ENCODE measurements around the gene DACH2. TPM values are rescaled to one million over a fixed set of nuclear protein-coding genes. Genes with fewer than 3 reads are reported as not detected.

Gene DACH2
- polyA plus RNA-seq, 4 donors, result 0.19 to 2.0 TPM; not detected in 2

DNA sequence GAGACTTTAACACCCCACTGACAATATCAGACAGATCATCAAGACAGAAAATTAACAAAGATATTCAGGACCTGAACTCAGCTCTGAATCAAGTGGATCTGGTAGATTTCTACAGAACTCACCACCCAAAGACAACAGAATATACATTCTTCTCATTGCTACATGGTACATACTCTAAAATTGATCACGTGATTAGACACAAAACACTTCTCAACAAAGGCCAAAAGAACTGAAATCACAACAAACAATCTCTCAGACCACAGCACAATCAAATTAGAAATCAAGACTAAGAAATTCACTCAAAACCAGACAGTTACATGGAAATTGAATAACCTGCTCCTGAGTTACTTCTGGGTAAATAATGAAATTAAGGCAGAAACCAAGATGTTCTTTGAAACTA lies 49.6 kb downstream of the DACH2 start:
- WGBS, 3 donors, result 53 to 92% (median 77%) methylated on average over 1 of the region's 1 CpG
- H3K27me3 ChIP-seq (ENCODE audit: control insufficient read depth in 3 of 3, insufficient read depth in 3 of 3, low read length in 3 of 3), result no peaks in the 10 kb centered on the region
- H3K4me3 ChIP-seq (ENCODE audit: low read depth in 1 of 3, low read length in 3 of 3), result no peak overlapping the region
- no peak overlapping the region for H3K27ac ChIP-seq (ENCODE audit: low read depth in 1 of 3, low read length in 2 of 3)
- FAIRE-seq (no peak), DNase-seq (no peak)
- peaks cover 0 to 10% of the 10 kb centered on the region in 2 donors for H3K9me3 ChIP-seq (ENCODE audit: control insufficient read depth in 2 of 2, insufficient read depth in 1 of 2, low read depth in 1 of 2, low read length in 1 of 2)
- H3K4me1 ChIP-seq (ENCODE audit: control insufficient read depth in 3 of 3, insufficient read depth in 2 of 3, low read depth in 1 of 3, low read length in 2 of 3), result no peaks in the 10 kb centered on the region
- H3K36me3 ChIP-seq (ENCODE audit: control insufficient read depth in 3 of 3, insufficient read depth in 2 of 3, low read depth in 1 of 3, low read length in 3 of 3), result no peaks in the 10 kb centered on the region

DNA sequence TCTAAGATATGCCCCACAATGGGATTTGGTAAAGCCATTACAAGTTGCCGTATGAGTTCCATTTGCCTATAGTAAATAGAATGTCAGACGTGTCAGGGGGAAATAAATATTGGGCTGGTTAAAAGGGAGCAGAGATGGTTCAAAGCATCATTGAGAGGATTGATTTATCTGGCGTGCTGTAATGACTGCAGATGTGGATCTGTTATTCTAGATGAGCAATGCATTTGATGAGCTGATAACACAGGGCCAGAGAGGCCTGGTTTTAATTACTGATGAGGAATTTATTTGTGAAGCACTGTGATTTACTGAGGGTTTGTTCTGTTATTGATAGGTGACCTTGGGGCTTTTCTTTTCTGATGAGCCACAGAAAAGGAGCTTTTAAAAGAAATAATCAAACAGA lies 62.5 kb downstream of the DACH2 start:
- H3K4me1 ChIP-seq (ENCODE audit: control insufficient read depth in 3 of 3, insufficient read depth in 2 of 3, low read depth in 1 of 3, low read length in 2 of 3), result no peaks in the 10 kb centered on the region
- DNase-seq (no peak), FAIRE-seq (no peak)
- no peak overlapping the region for H3K4me3 ChIP-seq (ENCODE audit: low read depth in 1 of 3, low read length in 3 of 3)
- no peak overlapping the region for H3K27ac ChIP-seq (ENCODE audit: low read depth in 1 of 3, low read length in 2 of 3)
- no peaks in the 10 kb centered on the region for H3K9me3 ChIP-seq (ENCODE audit: control insufficient read depth in 2 of 2, insufficient read depth in 1 of 2, low read depth in 1 of 2, low read length in 1 of 2)
- WGBS, 3 donors, result 57 to 65% (median 60%) methylated on average over 3 of the region's 3 CpGs
- H3K27me3 ChIP-seq (ENCODE audit: control insufficient read depth in 3 of 3, insufficient read depth in 3 of 3, low read length in 3 of 3), result no peaks in the 10 kb centered on the region
- H3K36me3 ChIP-seq (ENCODE audit: control insufficient read depth in 3 of 3, insufficient read depth in 2 of 3, low read depth in 1 of 3, low read length in 3 of 3), result no peaks in the 10 kb centered on the region

DNA sequence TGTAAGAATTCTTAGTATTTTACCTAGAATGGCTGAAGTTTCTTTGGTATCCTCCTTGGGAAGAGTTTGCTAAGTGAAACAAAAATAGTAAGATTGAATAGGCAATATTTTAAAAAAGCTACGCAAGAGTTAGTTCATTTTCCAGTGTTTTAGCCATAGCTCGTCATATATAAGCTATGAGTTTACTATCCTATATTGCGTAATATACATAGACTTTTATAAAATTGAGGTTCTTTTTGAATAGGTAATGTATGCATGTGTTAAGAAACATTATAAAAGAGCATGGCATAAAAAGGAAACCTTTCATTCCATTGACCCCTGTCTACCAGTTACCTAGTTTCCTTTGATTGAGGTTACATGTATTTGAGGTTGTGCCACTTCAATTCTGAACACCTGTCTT lies 67.0 kb downstream of the DACH2 start:
- WGBS, 3 donors, result 80 to 96% (median 85%) methylated on average over 3 of the region's 3 CpGs
- no peak for FAIRE-seq
- Histone ChIP-seq H3K27ac (ENCODE audit: low read depth in 1 of 3, low read length in 2 of 3) (no peak overlapping the region), H3K27me3 (ENCODE audit: control insufficient read depth in 3 of 3, insufficient read depth in 3 of 3, low read length in 3 of 3) (no peaks in the 10 kb centered on the region), H3K9me3 (ENCODE audit: control insufficient read depth in 2 of 2, insufficient read depth in 1 of 2, low read depth in 1 of 2, low read length in 1 of 2) (no peaks in the 10 kb centered on the region), H3K4me1 (ENCODE audit: control insufficient read depth in 3 of 3, insufficient read depth in 2 of 3, low read depth in 1 of 3, low read length in 2 of 3) (no peaks in the 10 kb centered on the region), H3K4me3 (ENCODE audit: low read depth in 1 of 3, low read length in 3 of 3) (no peak overlapping the region), H3K36me3 (ENCODE audit: control insufficient read depth in 3 of 3, insufficient read depth in 2 of 3, low read depth in 1 of 3, low read length in 3 of 3) (no peaks in the 10 kb centered on the region)
- DNase-seq, result no peak

DNA sequence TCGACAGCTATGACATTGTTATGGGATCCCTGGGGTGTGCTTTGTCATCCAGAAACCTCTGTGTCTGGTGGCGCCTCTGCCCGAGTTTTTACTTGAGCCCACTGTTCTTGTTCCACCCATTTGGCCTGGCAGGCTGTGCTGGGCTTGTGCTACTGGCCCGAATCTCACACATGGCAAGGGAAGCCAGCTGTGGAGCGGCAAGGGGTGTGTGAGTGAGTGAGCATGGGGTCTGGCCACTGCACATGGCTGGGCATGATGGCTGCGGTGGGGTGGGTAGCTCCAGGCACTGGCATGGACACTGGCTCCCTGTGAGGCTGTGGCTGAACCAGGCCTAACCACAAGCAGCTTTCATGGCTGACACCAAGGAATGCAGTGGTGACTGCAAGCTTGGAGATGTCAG lies 89.2 kb downstream of the DACH2 start:
- Histone ChIP-seq H3K9me3 (ENCODE audit: control insufficient read depth in 2 of 2, insufficient read depth in 1 of 2, low read depth in 1 of 2, low read length in 1 of 2) (peaks cover 0 to 14% of the 10 kb centered on the region in 2 donors), H3K27me3 (ENCODE audit: control insufficient read depth in 3 of 3, insufficient read depth in 3 of 3, low read length in 3 of 3) (no peaks in the 10 kb centered on the region), H3K4me3 (ENCODE audit: low read depth in 1 of 3, low read length in 3 of 3) (no peak overlapping the region), H3K4me1 (ENCODE audit: control insufficient read depth in 3 of 3, insufficient read depth in 2 of 3, low read depth in 1 of 3, low read length in 2 of 3) (no peaks in the 10 kb centered on the region), H3K27ac (ENCODE audit: low read depth in 1 of 3, low read length in 2 of 3) (no peak overlapping the region), H3K36me3 (ENCODE audit: control insufficient read depth in 3 of 3, insufficient read depth in 2 of 3, low read depth in 1 of 3, low read length in 3 of 3) (no peaks in the 10 kb centered on the region)
- FAIRE-seq, result no peak
- DNase-seq, result no peak
- 62 to 82% (median 73%) methylated on average over 6 of the region's 6 CpGs for WGBS, 3 donors

DNA sequence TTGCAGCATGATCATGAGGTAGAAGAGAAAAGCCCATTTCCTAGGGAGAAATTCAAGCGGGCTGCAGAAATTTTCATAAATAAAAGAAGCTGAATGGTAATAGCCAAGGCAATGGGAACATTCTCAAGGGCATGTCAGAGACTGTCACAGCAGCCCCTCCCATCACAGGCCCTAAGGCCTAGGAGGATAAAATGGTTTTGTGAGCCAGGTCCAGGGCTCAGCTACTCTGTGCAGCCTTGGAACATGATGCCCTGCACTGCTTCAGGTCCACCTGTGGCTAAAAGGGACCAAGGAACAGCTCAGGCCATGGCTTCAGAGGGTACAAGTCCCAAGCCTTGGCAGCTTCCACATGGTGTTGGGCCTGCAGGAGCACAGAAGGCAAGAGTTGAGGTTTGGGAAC lies 93.3 kb downstream of the DACH2 start:
- 90 to 100% (median 94%) methylated on average over 1 of the region's 1 CpG for WGBS, 3 donors
- Histone ChIP-seq H3K4me3 (ENCODE audit: low read depth in 1 of 3, low read length in 3 of 3) (no peak overlapping the region), H3K4me1 (ENCODE audit: control insufficient read depth in 3 of 3, insufficient read depth in 2 of 3, low read depth in 1 of 3, low read length in 2 of 3) (no peaks in the 10 kb centered on the region), H3K27ac (ENCODE audit: low read depth in 1 of 3, low read length in 2 of 3) (no peak overlapping the region), H3K9me3 (ENCODE audit: control insufficient read depth in 2 of 2, insufficient read depth in 1 of 2, low read depth in 1 of 2, low read length in 1 of 2) (peaks cover 0 to 17% of the 10 kb centered on the region in 2 donors), H3K36me3 (ENCODE audit: control insufficient read depth in 3 of 3, insufficient read depth in 2 of 3, low read depth in 1 of 3, low read length in 3 of 3) (no peaks in the 10 kb centered on the region), H3K27me3 (ENCODE audit: control insufficient read depth in 3 of 3, insufficient read depth in 3 of 3, low read length in 3 of 3) (no peaks in the 10 kb centered on the region)
- no peak for DNase-seq
- no peak for FAIRE-seq

DNA sequence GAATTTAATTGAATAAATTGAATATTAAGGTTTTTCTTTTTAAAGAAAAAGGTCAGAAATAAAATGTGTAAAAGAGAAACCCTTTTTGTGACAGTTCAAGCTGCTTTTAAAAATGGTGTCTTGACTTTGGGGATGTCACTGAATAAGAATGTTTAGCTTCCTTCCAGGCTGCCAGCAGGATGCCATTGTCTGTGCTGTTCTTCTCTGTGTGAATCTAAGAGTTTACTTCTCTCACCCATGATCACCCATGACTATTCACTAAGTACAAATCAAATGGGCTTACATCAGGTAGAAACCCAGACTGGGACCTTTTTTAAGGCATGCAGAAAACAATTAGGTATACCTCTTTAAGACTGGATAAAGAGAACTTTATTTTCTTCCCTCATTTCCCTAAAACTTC lies 115.3 kb downstream of the DACH2 start:
- no peak for DNase-seq

DNA sequence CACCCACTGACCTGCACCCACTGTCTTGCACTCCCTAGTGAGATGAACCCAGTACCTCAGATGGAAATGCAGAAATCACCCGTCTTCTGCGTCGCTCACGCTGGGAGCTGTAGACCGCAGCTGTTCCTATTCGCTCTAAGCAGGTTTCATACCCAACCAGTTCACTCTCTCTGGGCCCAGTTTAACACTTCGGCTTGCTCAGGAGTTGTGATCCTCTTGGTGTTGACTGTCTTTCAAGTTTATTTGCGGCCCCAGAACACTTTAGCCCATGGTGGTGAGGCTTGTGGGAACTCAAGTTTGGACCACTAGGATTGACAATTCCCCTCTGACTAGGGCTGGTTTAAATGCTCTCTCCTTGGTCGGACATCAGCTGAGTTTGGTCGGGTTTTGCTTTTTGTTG lies 147.0 kb downstream of the DACH2 start:
- Histone ChIP-seq H3K9me3 (ENCODE audit: control insufficient read depth in 2 of 2, insufficient read depth in 1 of 2, low read depth in 1 of 2, low read length in 1 of 2) (no peaks in the 10 kb centered on the region), H3K27ac (ENCODE audit: low read depth in 1 of 3, low read length in 2 of 3) (no peak overlapping the region), H3K4me3 (ENCODE audit: low read depth in 1 of 3, low read length in 3 of 3) (no peak overlapping the region), H3K27me3 (ENCODE audit: control insufficient read depth in 3 of 3, insufficient read depth in 3 of 3, low read length in 3 of 3) (no peaks in the 10 kb centered on the region), H3K36me3 (ENCODE audit: control insufficient read depth in 3 of 3, insufficient read depth in 2 of 3, low read depth in 1 of 3, low read length in 3 of 3) (no peaks in the 10 kb centered on the region), H3K4me1 (ENCODE audit: control insufficient read depth in 3 of 3, insufficient read depth in 2 of 3, low read depth in 1 of 3, low read length in 2 of 3) (no peaks in the 10 kb centered on the region)
- 87 to 94% (median 94%) methylated on average over 10 of the region's 10 CpGs for WGBS, 3 donors
- FAIRE-seq (no peak), DNase-seq (no peak)

More for the DNA sequence above, 115.3 kb downstream of the DACH2 start:
- Histone ChIP-seq H3K27me3 (ENCODE audit: control insufficient read depth in 3 of 3, insufficient read depth in 3 of 3, low read length in 3 of 3) (no peaks in the 10 kb centered on the region), H3K36me3 (ENCODE audit: control insufficient read depth in 3 of 3, insufficient read depth in 2 of 3, low read depth in 1 of 3, low read length in 3 of 3) (no peaks in the 10 kb centered on the region), H3K4me1 (ENCODE audit: control insufficient read depth in 3 of 3, insufficient read depth in 2 of 3, low read depth in 1 of 3, low read length in 2 of 3) (no peaks in the 10 kb centered on the region), H3K4me3 (ENCODE audit: low read depth in 1 of 3, low read length in 3 of 3) (no peak overlapping the region), H3K27ac (ENCODE audit: low read depth in 1 of 3, low read length in 2 of 3) (no peak overlapping the region), H3K9me3 (ENCODE audit: control insufficient read depth in 2 of 2, insufficient read depth in 1 of 2, low read depth in 1 of 2, low read length in 1 of 2) (no peaks in the 10 kb centered on the region)
- no peak for FAIRE-seq

DNA sequence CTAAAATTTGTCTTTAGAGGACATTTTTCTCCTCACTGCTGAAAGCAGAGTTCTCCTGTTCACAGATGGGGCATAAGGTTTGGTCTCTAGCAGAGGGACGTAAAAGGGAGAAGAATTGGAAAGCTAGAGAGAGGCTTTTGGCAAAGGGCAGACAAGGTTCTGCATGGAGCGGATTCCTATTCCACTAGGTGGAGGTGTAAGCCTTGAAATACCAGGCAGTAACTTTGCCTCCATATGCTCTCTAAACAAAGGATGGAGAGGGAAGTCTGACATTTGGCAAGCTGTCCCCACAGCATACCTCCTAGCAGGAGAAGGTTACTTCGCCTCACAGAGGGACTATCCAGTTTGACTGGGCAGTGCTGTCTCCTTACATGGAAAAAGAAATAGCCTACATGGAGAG lies 174.7 kb downstream of the DACH2 start:
- H3K4me3 ChIP-seq (ENCODE audit: low read depth in 1 of 3, low read length in 3 of 3), result no peak overlapping the region
- 82 to 88% (median 85%) methylated on average over 3 of the region's 3 CpGs for WGBS, 3 donors
- DNase-seq, result no peak
- H3K36me3 ChIP-seq (ENCODE audit: control insufficient read depth in 3 of 3, insufficient read depth in 2 of 3, low read depth in 1 of 3, low read length in 3 of 3), result no peaks in the 10 kb centered on the region
- no peak for FAIRE-seq
- no peaks in the 10 kb centered on the region for H3K27me3 ChIP-seq (ENCODE audit: control insufficient read depth in 3 of 3, insufficient read depth in 3 of 3, low read length in 3 of 3)
- H3K4me1 ChIP-seq (ENCODE audit: control insufficient read depth in 3 of 3, insufficient read depth in 2 of 3, low read depth in 1 of 3, low read length in 2 of 3), result no peaks in the 10 kb centered on the region
- peaks cover 2 to 24% of the 10 kb centered on the region in 2 donors for H3K9me3 ChIP-seq (ENCODE audit: control insufficient read depth in 2 of 2, insufficient read depth in 1 of 2, low read depth in 1 of 2, low read length in 1 of 2)
- no peak overlapping the region for H3K27ac ChIP-seq (ENCODE audit: low read depth in 1 of 3, low read length in 2 of 3)

DNA sequence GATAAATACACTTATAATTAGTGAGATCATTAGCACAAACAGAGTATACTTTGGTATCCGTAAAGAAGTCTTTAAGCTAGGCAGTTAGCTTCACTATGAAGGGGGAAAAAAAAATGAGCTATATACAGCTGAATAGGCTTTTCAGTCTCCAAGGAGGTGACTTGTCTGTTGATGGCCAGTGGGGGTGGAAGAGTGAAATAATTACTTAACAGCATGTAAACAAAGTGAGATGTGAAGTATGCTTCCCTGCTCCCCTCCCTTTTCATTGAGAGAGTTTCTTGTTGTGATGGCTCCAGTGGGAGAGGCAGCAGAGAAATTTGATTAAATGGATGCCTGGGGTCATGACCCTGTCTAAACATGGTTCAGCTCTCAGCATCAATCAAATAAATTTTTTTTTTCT lies 180.9 kb downstream of the DACH2 start:
- 77 to 95% (median 83%) methylated on average over 1 of the region's 1 CpG for WGBS, 3 donors
- Histone ChIP-seq H3K9me3 (ENCODE audit: control insufficient read depth in 2 of 2, insufficient read depth in 1 of 2, low read depth in 1 of 2, low read length in 1 of 2) (no peaks in the 10 kb centered on the region), H3K27me3 (ENCODE audit: control insufficient read depth in 3 of 3, insufficient read depth in 3 of 3, low read length in 3 of 3) (no peaks in the 10 kb centered on the region), H3K27ac (ENCODE audit: low read depth in 1 of 3, low read length in 2 of 3) (no peak overlapping the region), H3K36me3 (ENCODE audit: control insufficient read depth in 3 of 3, insufficient read depth in 2 of 3, low read depth in 1 of 3, low read length in 3 of 3) (no peaks in the 10 kb centered on the region), H3K4me3 (ENCODE audit: low read depth in 1 of 3, low read length in 3 of 3) (no peak overlapping the region), H3K4me1 (ENCODE audit: control insufficient read depth in 3 of 3, insufficient read depth in 2 of 3, low read depth in 1 of 3, low read length in 2 of 3) (no peaks in the 10 kb centered on the region)
- DNase-seq, result no peak
- no peak for FAIRE-seq
